ENCODE measurements around the gene GGTA1.

DNA sequence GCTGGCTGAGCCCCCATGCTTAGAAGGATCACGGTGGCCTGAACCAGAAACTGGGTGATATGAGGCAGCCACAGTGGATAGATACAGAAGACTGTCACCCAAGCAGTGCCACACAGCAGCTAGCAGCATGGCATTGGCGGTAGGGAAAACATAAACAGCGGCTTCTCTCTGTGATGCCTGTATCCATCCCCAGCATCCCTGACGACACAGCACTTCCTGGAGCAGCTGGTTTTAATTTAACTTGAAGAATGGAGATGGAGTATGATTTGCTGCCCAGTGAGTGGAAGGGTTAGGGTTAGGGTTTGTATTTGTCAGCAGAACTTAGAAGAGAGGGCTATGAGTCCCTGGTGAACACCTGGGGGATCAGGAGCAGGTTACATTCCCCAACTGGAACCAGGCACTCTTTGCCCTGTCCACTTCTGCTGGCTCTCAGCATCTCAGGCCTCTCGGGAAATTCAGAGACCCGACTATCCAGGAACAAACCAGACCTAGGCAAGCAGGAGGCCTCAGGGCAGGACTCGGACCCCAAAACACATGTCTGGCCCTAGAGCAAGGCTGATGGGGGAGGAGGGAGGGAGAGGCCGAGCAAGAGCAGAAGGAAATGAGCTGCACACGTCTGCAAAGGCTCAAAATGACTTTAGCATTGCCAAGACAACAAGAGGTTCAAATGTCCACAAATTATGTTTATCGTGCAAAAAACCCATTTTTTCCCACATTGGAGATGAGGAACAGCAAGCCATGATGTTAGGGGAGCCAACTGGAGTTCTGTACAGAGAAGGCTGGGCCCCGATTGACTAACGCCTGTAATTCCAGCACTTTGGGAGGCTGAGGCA lies 6.5 kb upstream of the GGTA1 start:
- TF ChIP-seq CTCF (IDR thresholded peaks at IDR 0.05), result no peak
- no peak for TF ChIP-seq POLR2A (IDR thresholded peaks at IDR 0.05)

Measured in sigmoid colon (tissue), 3 donors.